KMS-11 (cell line): ENCODE results near the gene COX4I1.

Experiments
- H2AFZ ChIP-seq: fragments of 200-600 bp; sonication (generic); 2 replicates; pipeline ENCODE4 v1.6.1; 2016; ENCODE audit warnings: antibody characterized with exemption, mixed run types, low read depth
- H3K27ac ChIP-seq: fragments of 200-600 bp; sonication (generic); 2 replicates; pipeline ENCODE4 v1.6.1; 2016; ENCODE audit warnings: mild to moderate bottlenecking, mixed run types
- H3K27me3 ChIP-seq: fragments of 200-600 bp; sonication (generic); 2 replicates; pipeline ENCODE4 v1.6.1; 2017; ENCODE audit warnings: mild to moderate bottlenecking, low read depth, mixed run types, moderate library complexity; ENCODE audit not compliant: insufficient read depth
- H3K36me3 ChIP-seq: fragments of 200-600 bp; sonication (generic); 2 replicates; pipeline ENCODE4 v1.6.1; 2017; ENCODE audit warnings: mild to moderate bottlenecking, mixed run types; ENCODE audit not compliant: insufficient read depth
- H3K4me1 ChIP-seq: fragments of 200-600 bp; sonication (generic); 2 replicates; pipeline ENCODE4 v1.6.1; 2016; ENCODE audit warnings: mild to moderate bottlenecking, low read depth, mixed run types; ENCODE audit not compliant: poor library complexity, severe bottlenecking
- H3K4me2 ChIP-seq: fragments of 200-600 bp; sonication (generic); 2 replicates; pipeline ENCODE4 v1.7.0; 2016; ENCODE audit warnings: mild to moderate bottlenecking, mixed run types
- H3K4me3 ChIP-seq: fragments of 200-600 bp; sonication (generic); IDR thresholded peaks from 2 replicates; pipeline ENCODE4 v1.6.1; 2017; ENCODE audit warnings: low read depth, low read length, mixed read lengths; ENCODE audit not compliant: insufficient read depth
- H3K79me2 ChIP-seq: fragments of 200-600 bp; sonication (generic); 2 replicates; pipeline ENCODE4 v1.6.1; 2016; ENCODE audit warnings: low read depth, mixed run types; ENCODE audit not compliant: insufficient read depth
- H3K9ac ChIP-seq: fragments of 200-600 bp; sonication (generic); 2 replicates; pipeline ENCODE4 v1.6.1; 2016; ENCODE audit warnings: mild to moderate bottlenecking, mixed run types
- H4K20me1 ChIP-seq: fragments of 200-600 bp; sonication (generic); 2 replicates; pipeline ENCODE4 v1.6.1; 2016; ENCODE audit warnings: mild to moderate bottlenecking, mixed run types; ENCODE audit not compliant: insufficient read depth
- CTCF ChIP-seq: fragments of 200-600 bp; sonication (generic); conservative IDR thresholded peaks from 2 replicates; pipeline ENCODE4 v1.6.1; 2017; ENCODE audit warnings: low read depth, mild to moderate bottlenecking, antibody characterized with exemption, low read length, moderate library complexity, mixed read lengths

The COX4I1 gene

GRCh38 chr16:85770741-85771140 is 28.8 kb upstream of the COX4I1 start:
- no peak for TF ChIP-seq CTCF
- H2AFZ ChIP-seq = no peak overlapping the region

DNA sequence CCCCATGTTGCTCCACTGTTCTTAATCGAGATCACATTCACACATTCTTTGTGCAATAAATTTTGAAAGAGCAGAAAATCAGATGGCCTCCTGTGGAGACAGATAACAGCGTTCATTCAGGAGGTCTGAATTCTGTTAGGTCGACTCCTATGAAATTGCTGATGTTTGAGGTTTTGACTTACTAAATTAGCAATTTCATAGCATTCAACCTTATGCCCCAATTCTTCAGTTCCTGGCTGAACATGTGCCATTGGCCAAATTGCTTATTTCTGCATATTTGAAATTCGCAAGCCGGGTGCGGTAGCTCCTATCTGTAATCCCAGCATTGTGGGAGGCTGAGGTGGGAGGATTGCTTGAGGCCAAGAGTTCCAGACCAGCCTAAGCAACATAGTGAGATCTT is 26.5 kb upstream of the COX4I1 start:
- no peaks in the 10 kb centered on the region for H3K79me2 ChIP-seq
- no peak for TF ChIP-seq CTCF
- no peak overlapping the region for H3K27ac ChIP-seq
- no peak overlapping the region for H2AFZ ChIP-seq
- no peaks in the 10 kb centered on the region for H3K27me3 ChIP-seq
- no peak overlapping the region for H3K4me3 ChIP-seq
- no peak overlapping the region for H3K9ac ChIP-seq
- H3K4me2 ChIP-seq = no peak overlapping the region
- no peaks in the 10 kb centered on the region for H3K4me1 ChIP-seq
- no peaks in the 10 kb centered on the region for H3K36me3 ChIP-seq
- no peaks in the 10 kb centered on the region for H4K20me1 ChIP-seq

More at GRCh38 chr16:85770741-85771140, 28.8 kb upstream of the COX4I1 start:
- H3K4me1 ChIP-seq = no peaks in the 10 kb centered on the region
- H4K20me1 ChIP-seq = no peaks in the 10 kb centered on the region
- H3K27ac ChIP-seq = no peak overlapping the region
- no peak overlapping the region for H3K4me3 ChIP-seq
- H3K27me3 ChIP-seq = peaks cover 3% of the 10 kb centered on the region; the same call in 1 of the 2 replicates
- no peak overlapping the region for H3K4me2 ChIP-seq
- no peak overlapping the region for H3K9ac ChIP-seq
- H3K79me2 ChIP-seq = no peaks in the 10 kb centered on the region
- H3K36me3 ChIP-seq = no peaks in the 10 kb centered on the region

DNA sequence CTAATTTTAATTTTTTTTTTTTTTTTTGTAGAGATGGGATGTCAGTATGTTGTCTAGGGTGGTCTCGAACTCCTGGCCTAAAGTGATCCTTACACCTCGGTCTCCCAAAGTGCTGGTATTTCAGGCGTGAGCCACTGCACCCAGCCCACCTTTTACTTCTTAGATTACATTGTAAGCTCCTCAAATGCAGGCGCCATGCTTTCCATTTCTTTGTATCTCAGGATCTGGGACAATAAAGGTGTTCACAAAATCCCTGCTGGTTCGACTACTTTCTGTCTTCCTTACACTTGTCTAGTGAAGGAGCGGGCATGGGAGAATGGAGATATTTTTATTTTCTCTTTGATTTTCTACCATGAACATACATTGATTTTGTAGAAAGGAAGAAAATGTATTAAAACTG is 25.4 kb upstream of the COX4I1 start:
- no peaks in the 10 kb centered on the region for H3K27me3 ChIP-seq
- H3K27ac ChIP-seq = no peak overlapping the region
- no peak overlapping the region for H3K4me2 ChIP-seq
- no peak overlapping the region for H2AFZ ChIP-seq
- no peak overlapping the region for H3K9ac ChIP-seq
- H3K4me1 ChIP-seq = no peaks in the 10 kb centered on the region
- H4K20me1 ChIP-seq = no peaks in the 10 kb centered on the region
- H3K4me3 ChIP-seq = no peak overlapping the region
- no peak for TF ChIP-seq CTCF
- H3K36me3 ChIP-seq = no peaks in the 10 kb centered on the region
- H3K79me2 ChIP-seq = no peaks in the 10 kb centered on the region

- Histone ChIP-seq H3K36me3 (no peaks in the 10 kb centered on the region), H4K20me1 (no peaks in the 10 kb centered on the region), H3K4me3 (no peak overlapping the region), H3K79me2 (no peaks in the 10 kb centered on the region), H3K4me2 (no peak overlapping the region), H2AFZ (no peak overlapping the region), H3K27ac (no peak overlapping the region), H3K4me1 (no peaks in the 10 kb centered on the region), H3K9ac (no peak overlapping the region), H3K27me3 (no peaks in the 10 kb centered on the region)
- no peak for TF ChIP-seq CTCF
These were observed 24.7 kb upstream of the COX4I1 start for GRCh38 chr16:85774811-85775210.
